OCI-LY7 (cell line): ENCODE results near the gene CAMSAP3. TPM values are rescaled to one million over a fixed set of nuclear protein-coding genes. Genes with fewer than 3 reads are reported as not detected.

Source experiments
- BruUV-seq: library from RNA; stranded (reverse); fragments of 400-500 nt; replicated peaks from 2 replicates; lab custom pipeline; 2021; lab: Mats Ljungman, UMichigan
- CTCF ChIA-PET: fragments of 300-600 bp; sonication (Branson Sonifier 250); formaldehyde crosslinking; loops from one replicate; lab custom pipeline; 2022; ENCODE audit warnings: antibody characterized with exemption; ENCODE audit not compliant: unreplicated experiment; lab: Charles Lee
- POLR2A ChIA-PET: fragments of 300-600 bp; sonication (Branson Sonifier 250); formaldehyde crosslinking; loops from one replicate; lab custom pipeline; 2022; ENCODE audit warnings: antibody characterized with exemption; lab: Charles Lee
- DNase-seq: peaks from one replicate; pipeline ENCODE4 v3.0.0-alpha.2; 2015; ENCODE audit warnings: low spot score
- H2AFZ ChIP-seq: fragments of 200-600 bp; sonication (generic), shearing (Covaris generic); 2 replicates; pipeline ENCODE4 v1.6.1; 2014; ENCODE audit warnings: mild to moderate bottlenecking, antibody characterized with exemption, low read length, moderate library complexity
- H3K27ac ChIP-seq: fragments of 200-600 bp; sonication (generic); 2 replicates; pipeline ENCODE4 v1.5.1; 2014; ENCODE audit warnings: mixed run types, low read depth, mild to moderate bottlenecking, moderate library complexity, low read length, inconsistent platforms; ENCODE audit not compliant: poor library complexity, severe bottlenecking
- H3K36me3 ChIP-seq: fragments of 200-600 bp; sonication (generic); 2 replicates; pipeline ENCODE4 v1.6.1; 2014; ENCODE audit warnings: mild to moderate bottlenecking, antibody characterized with exemption, low read length, moderate library complexity, mixed read lengths; ENCODE audit not compliant: insufficient read depth
- H3K4me1 ChIP-seq: fragments of 200-600 bp; sonication (generic); 2 replicates; pipeline ENCODE4 v1.5.1; 2014; ENCODE audit warnings: mild to moderate bottlenecking, low read length; ENCODE audit not compliant: insufficient read depth, poor library complexity, severe bottlenecking
- H3K4me2 ChIP-seq: fragments of 200-600 bp; sonication (generic); 2 replicates; pipeline ENCODE4 v1.6.1; 2014; ENCODE audit warnings: mild to moderate bottlenecking, low read length
- H3K4me3 ChIP-seq: fragments of 200-600 bp; sonication (generic); 2 replicates; pipeline ENCODE4 v1.5.1; 2014; ENCODE audit warnings: mild to moderate bottlenecking, low read depth, low read length; ENCODE audit not compliant: poor library complexity, severe bottlenecking
- H3K79me2 ChIP-seq: fragments of 200-600 bp; sonication (generic); 2 replicates; pipeline ENCODE4 v1.6.1; 2016; ENCODE audit warnings: low read depth, mild to moderate bottlenecking, low read length, moderate library complexity, mixed read lengths; ENCODE audit not compliant: insufficient read depth
- H3K9me2 ChIP-seq: fragments of 200-600 bp; sonication (generic); 2 replicates; pipeline ENCODE4 v1.6.1; 2016; ENCODE audit warnings: mild to moderate bottlenecking, low read length, mixed read lengths; ENCODE audit not compliant: insufficient read depth
- H3K9me3 ChIP-seq: fragments of 200-600 bp; sonication (generic); 2 replicates; pipeline ENCODE4 v1.6.1; 2014; ENCODE audit warnings: mild to moderate bottlenecking, mixed run types, low read length, mixed read lengths
- H4K20me1 ChIP-seq: fragments of 200-600 bp; sonication (generic); 2 replicates; pipeline ENCODE4 v1.6.1; 2014; ENCODE audit warnings: mild to moderate bottlenecking, antibody characterized with exemption, low read length, moderate library complexity, mixed read lengths; ENCODE audit not compliant: insufficient read depth
- CTCF ChIP-seq: fragments of 200-600 bp; sonication (generic); conservative IDR thresholded peaks from 2 replicates; pipeline ENCODE4 v1.5.1; 2014; ENCODE audit warnings: mild to moderate bottlenecking, antibody characterized with exemption, low read length, moderate library complexity, mixed read lengths
- EZH2phosphoT487 ChIP-seq: fragments of 200-600 bp; sonication (generic); IDR thresholded peaks from 2 replicates; pipeline ENCODE4 v1.6.1; 2018; ENCODE audit warnings: low read depth, borderline replicate concordance, mild to moderate bottlenecking, mixed run types, antibody characterized with exemption, low read length, moderate library complexity, mixed read lengths
- intact Hi-C: fragments of 100-400 bp; cut with micrococcal nuclease; formaldehyde crosslinking; loops from one replicate; pipeline ENCODE4 v1.10.0; 2022; ENCODE audit not compliant: unreplicated experiment
- total RNA-seq, 2 experiments: library from RNA; depleted of rRNA in 1 of 2; stranded (reverse); fragments of >200 nt in 1 of 2; shearing (Covaris generic) in 1 of 2; gene quantifications; 2 replicates each; pipeline ENCODE4 v1.2.3, GENCODE V29; 2014 to 2022

CAMSAP3 gene
- total RNA-seq, 2 experiments from 2014 or later: 1.6 to 1.9 TPM

- intact Hi-C loops: no loop called here
- no peak for TF ChIP-seq EZH2phosphoT487
- TF ChIP-seq CTCF: no peak
- TSS peak; percentile 73 for BruUV-seq
- DNase-seq: no peak
- Histone ChIP-seq H3K4me1 (no peaks in the 10 kb centered on the region), H3K4me2 (no peak overlapping the region), H3K79me2 (no peaks in the 10 kb centered on the region), H2AFZ (no peak overlapping the region), H3K4me3 (no peak overlapping the region), H3K36me3 (peaks cover 34% of the 10 kb centered on the region), H3K27ac (no peak overlapping the region), H4K20me1 (no peaks in the 10 kb centered on the region), H3K9me2 (no peaks in the 10 kb centered on the region), H3K9me3 (no peaks in the 10 kb centered on the region)
- ChIA-PET CTCF (no interaction called here), POLR2A (interaction anchor here (0.6 kb wide), 1 partner anchor 9 kb away, joined by 3 read pairs; the partner anchor contains the start of genes PET100 and XAB2)
These were observed 25.1 kb downstream of the CAMSAP3 start for GRCh38 chr19:7620442-7621412.

- Histone ChIP-seq H3K36me3 (peaks cover 49% of the 10 kb centered on the region), H2AFZ (no peak overlapping the region)
These were observed 27.4 kb downstream of the CAMSAP3 start for GRCh38 chr19:7622933-7623685.

More at GRCh38 chr19:7622933-7623685, 27.4 kb downstream of the CAMSAP3 start:
- no TSS peak for BruUV-seq
- no peaks in the 10 kb centered on the region for H3K9me3 ChIP-seq
- no peaks in the 10 kb centered on the region for H3K9me2 ChIP-seq
- peaks cover 8% of the 10 kb centered on the region for H3K79me2 ChIP-seq
- no peak overlapping the region for H3K4me2 ChIP-seq
- ChIA-PET POLR2A (interaction anchor here (0.6 kb wide), 1 partner anchor 584 kb away, joined by 4 read pairs; no protein-coding TSS in a partner anchor), CTCF (no interaction called here)
- TF ChIP-seq CTCF: no peak
- TF ChIP-seq EZH2phosphoT487: no peak
- H3K4me3 ChIP-seq: no peak overlapping the region
- H3K27ac ChIP-seq: no peak overlapping the region
- DNase-seq: peak; percentile 14
- intact Hi-C loops: no loop called here
- H3K4me1 ChIP-seq: peaks cover 3% of the 10 kb centered on the region
- H4K20me1 ChIP-seq: 0 out of 2 replicates have a peak, but pooled peaks cover 3% of the 10 kb centered on the region
